ENCODE data around the gene PCBD2. TPM values are rescaled to one million over a fixed set of nuclear protein-coding genes. Genes with fewer than 3 reads are reported as not detected.
"Not testable (repeated sequence)": the region's sequence is repeated elsewhere in the genome, so short reads cannot be mapped to it uniquely, and the experiment has no call there.

The PCBD2 gene
- total RNA-seq, 1 donor from 2014 or later, result 7.7 TPM

- TF ChIP-seq, protein P1, sequence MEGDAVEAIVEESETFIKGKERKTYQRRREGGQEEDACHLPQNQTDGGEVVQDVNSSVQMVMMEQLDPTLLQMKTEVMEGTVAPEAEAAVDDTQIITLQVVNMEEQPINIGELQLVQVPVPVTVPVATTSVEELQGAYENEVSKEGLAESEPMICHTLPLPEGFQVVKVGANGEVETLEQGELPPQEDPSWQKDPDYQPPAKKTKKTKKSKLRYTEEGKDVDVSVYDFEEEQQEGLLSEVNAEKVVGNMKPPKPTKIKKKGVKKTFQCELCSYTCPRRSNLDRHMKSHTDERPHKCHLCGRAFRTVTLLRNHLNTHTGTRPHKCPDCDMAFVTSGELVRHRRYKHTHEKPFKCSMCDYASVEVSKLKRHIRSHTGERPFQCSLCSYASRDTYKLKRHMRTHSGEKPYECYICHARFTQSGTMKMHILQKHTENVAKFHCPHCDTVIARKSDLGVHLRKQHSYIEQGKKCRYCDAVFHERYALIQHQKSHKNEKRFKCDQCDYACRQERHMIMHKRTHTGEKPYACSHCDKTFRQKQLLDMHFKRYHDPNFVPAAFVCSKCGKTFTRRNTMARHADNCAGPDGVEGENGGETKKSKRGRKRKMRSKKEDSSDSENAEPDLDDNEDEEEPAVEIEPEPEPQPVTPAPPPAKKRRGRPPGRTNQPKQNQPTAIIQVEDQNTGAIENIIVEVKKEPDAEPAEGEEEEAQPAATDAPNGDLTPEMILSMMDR (IDR thresholded peaks at IDR 0.05; ENCODE audit: unreplicated experiment), result no peak
- H3K9me3 Mint-ChIP-seq (ENCODE audit: unreplicated experiment), result no peaks in the 10 kb centered on the region
These were observed 87.2 kb downstream of the PCBD2 start for GRCh38 chr5:134992148-134992547.

GRCh38 chr5:134993161-134993560 lies 88.2 kb downstream of the PCBD2 start:
- Mint-ChIP-seq H3K27ac (ENCODE audit: unreplicated experiment) (no peak overlapping the region), H3K36me3 (ENCODE audit: low read depth, unreplicated experiment) (no peaks in the 10 kb centered on the region), H3K9me3 (ENCODE audit: unreplicated experiment) (no peaks in the 10 kb centered on the region), H3K4me1 (ENCODE audit: unreplicated experiment) (peaks cover 6% of the 10 kb centered on the region), H3K4me3 (ENCODE audit: unreplicated experiment) (no peak overlapping the region), H3K27me3 (ENCODE audit: unreplicated experiment) (peaks cover 2% of the 10 kb centered on the region)
- DNase-seq (ENCODE audit: low spot score), result no peak
- TF ChIP-seq, protein P1 (IDR thresholded peaks at IDR 0.05; ENCODE audit: unreplicated experiment), result no peak

More at GRCh38 chr5:134992148-134992547, 87.2 kb downstream of the PCBD2 start:
- Mint-ChIP-seq H3K27me3 (ENCODE audit: unreplicated experiment) (no peaks in the 10 kb centered on the region), H3K4me1 (ENCODE audit: unreplicated experiment) (peaks cover 6% of the 10 kb centered on the region), H3K27ac (ENCODE audit: unreplicated experiment) (no peak overlapping the region), H3K36me3 (ENCODE audit: low read depth, unreplicated experiment) (no peaks in the 10 kb centered on the region), H3K4me3 (ENCODE audit: unreplicated experiment) (no peak overlapping the region)
- no peak for DNase-seq (ENCODE audit: low spot score)

DNA sequence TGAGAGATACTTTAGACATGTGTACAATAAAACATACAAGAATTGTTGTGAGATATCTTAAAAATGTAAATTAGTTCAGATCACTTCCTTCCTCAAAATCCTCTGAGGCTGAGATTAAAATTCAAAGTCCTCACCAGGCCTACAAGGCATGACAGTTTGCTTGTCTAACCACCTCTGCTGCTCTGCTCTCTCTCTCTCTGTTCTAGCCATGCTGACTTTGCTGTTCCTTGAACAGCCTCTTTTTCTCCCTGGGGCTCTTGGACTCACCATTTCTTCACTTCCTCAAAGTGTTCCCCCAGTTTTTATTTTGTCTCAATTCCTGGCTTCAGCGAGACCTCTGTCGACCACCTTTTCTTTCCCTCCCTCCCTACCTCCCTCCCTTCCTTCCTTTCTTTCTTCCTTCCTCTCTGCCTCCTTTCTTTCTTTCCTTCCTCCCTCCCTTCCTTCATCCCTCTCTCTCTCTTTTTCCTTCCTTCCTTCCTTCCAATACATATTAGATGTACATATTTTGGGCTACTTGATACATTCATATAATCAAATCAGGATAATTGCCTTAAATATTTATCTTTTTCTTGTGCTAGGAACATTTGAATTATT lies 89.7 kb downstream of the PCBD2 start:
- Mint-ChIP-seq H3K4me3 (ENCODE audit: unreplicated experiment) (no peak overlapping the region), H3K36me3 (ENCODE audit: low read depth, unreplicated experiment) (no peaks in the 10 kb centered on the region), H3K27ac (ENCODE audit: unreplicated experiment) (no peak overlapping the region), H3K27me3 (ENCODE audit: unreplicated experiment) (peaks cover 5% of the 10 kb centered on the region), H3K9me3 (ENCODE audit: unreplicated experiment) (no peaks in the 10 kb centered on the region), H3K4me1 (ENCODE audit: unreplicated experiment) (peaks cover 6% of the 10 kb centered on the region)
- TF ChIP-seq, protein P1 (IDR thresholded peaks at IDR 0.05; ENCODE audit: unreplicated experiment), result no peak
- DNase-seq (ENCODE audit: low spot score), result no peak

GRCh38 chr5:134995850-134996402 lies 91.0 kb downstream of the PCBD2 start:
- Mint-ChIP-seq H3K9me3 (ENCODE audit: unreplicated experiment) (no peaks in the 10 kb centered on the region), H3K36me3 (ENCODE audit: low read depth, unreplicated experiment) (no peaks in the 10 kb centered on the region), H3K27ac (ENCODE audit: unreplicated experiment) (no peak overlapping the region), H3K27me3 (ENCODE audit: unreplicated experiment) (peaks cover 5% of the 10 kb centered on the region), H3K4me3 (ENCODE audit: unreplicated experiment) (no peak overlapping the region), H3K4me1 (ENCODE audit: unreplicated experiment) (peaks cover 6% of the 10 kb centered on the region)
- no peak for DNase-seq (ENCODE audit: low spot score)
- TF ChIP-seq, protein P1 (IDR thresholded peaks at IDR 0.05; ENCODE audit: unreplicated experiment), result no peak

GRCh38 chr5:134997015-134997414 lies 92.1 kb downstream of the PCBD2 start:
- H3K27me3 Mint-ChIP-seq (ENCODE audit: unreplicated experiment), result peaks cover 5% of the 10 kb centered on the region
- H3K36me3 Mint-ChIP-seq (ENCODE audit: low read depth, unreplicated experiment), result no peaks in the 10 kb centered on the region
- no peak overlapping the region for H3K27ac Mint-ChIP-seq (ENCODE audit: unreplicated experiment)
- TF ChIP-seq, protein P1 (IDR thresholded peaks at IDR 0.05; ENCODE audit: unreplicated experiment), result no peak
- H3K9me3 Mint-ChIP-seq (ENCODE audit: unreplicated experiment), result no peaks in the 10 kb centered on the region
- H3K4me3 Mint-ChIP-seq (ENCODE audit: unreplicated experiment), result no peak overlapping the region
- H3K4me1 Mint-ChIP-seq (ENCODE audit: unreplicated experiment), result peaks cover 6% of the 10 kb centered on the region
- no peak for DNase-seq (ENCODE audit: low spot score)

DNA sequence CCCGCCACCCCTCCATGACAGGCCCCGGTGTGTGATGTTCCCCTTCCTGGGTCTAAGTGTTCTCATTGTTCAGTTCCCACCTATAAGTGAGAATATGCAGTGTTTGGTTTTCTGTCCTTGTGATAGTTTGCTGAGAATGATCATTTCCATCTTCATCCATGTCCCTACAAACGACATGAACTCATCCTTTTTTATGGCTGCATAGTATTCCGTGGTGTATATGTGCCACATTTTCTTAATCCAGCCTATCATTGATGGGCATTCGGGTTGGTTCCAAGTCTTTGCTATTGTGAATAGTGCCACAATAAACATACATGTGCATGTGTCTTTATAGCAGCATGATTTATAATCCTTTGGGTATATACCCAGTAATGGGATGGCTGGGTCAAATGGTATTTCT lies 93.1 kb downstream of the PCBD2 start:
- not testable (repeated sequence) for H3K27ac Mint-ChIP-seq (ENCODE audit: unreplicated experiment); H3K9me3 Mint-ChIP-seq (ENCODE audit: unreplicated experiment); H3K36me3 Mint-ChIP-seq (ENCODE audit: low read depth, unreplicated experiment); H3K27me3 Mint-ChIP-seq (ENCODE audit: unreplicated experiment); DNase-seq (ENCODE audit: low spot score); H3K4me1 Mint-ChIP-seq (ENCODE audit: unreplicated experiment); H3K4me3 Mint-ChIP-seq (ENCODE audit: unreplicated experiment)
